Kidney capillary endothelial cell (primary cell): ENCODE measurements around the gene DPP10.
"Not testable (repeated sequence)": the region's sequence is repeated elsewhere in the genome, so short reads cannot be mapped to it uniquely, and the experiment has no call there.

Source experiments
- DNase-seq: peaks from one replicate; pipeline ENCODE4 v3.0.0-alpha.2; 2018; ENCODE audit warnings: low spot score

DPP10 gene

DNA sequence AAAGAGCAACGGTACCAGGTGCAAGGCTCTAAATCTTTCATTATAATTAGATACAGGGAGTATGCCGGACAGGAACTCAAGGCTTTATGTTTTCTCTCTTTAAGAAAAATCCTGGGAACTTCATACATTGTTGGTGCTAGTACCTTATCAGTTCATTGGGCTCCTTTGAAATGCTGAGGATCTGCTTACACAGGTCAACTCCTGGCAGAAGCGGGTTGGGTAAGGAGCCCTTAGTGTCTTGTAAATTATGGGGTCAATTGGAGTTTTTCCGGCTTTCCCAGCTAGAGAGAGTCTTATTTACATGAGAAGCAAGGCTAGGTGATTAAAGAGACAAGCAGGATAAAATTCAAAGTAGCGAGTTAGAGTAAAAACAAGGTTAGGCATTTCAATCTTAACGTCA is 998.3 kb downstream of the DPP10 start:
- not testable (repeated sequence) for DNase-seq

DNA sequence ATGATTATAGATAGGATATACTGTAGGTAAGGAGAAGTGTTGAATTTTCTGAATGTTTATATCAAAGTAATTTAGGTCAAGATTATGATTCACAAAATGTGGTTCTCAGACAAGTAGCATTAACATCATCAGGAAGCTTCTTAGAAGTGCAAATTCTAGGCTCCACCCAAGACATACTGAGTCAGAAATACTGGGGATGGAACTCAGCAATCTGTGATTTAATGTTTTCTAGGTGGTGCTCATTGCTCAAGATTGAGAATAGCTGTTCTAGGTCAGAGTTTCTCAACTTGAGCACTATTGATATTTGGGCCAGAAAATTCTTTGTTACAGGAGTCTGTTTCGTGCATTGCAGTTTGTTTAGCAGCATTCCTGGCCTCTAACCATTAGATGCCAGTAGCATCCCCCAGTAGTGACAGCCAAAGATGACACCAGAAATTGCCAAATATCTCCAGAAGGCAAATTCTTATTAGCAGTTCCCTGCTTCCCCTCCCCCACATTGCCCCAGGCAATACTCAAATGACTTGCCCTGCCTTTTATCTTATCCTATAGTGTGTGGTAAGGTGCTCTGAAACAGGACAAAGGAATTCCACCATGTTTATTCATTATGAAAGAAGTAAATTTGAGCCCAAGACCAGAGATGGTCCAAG is 1001.2 kb downstream of the DPP10 start:
- no peak for DNase-seq

DNA sequence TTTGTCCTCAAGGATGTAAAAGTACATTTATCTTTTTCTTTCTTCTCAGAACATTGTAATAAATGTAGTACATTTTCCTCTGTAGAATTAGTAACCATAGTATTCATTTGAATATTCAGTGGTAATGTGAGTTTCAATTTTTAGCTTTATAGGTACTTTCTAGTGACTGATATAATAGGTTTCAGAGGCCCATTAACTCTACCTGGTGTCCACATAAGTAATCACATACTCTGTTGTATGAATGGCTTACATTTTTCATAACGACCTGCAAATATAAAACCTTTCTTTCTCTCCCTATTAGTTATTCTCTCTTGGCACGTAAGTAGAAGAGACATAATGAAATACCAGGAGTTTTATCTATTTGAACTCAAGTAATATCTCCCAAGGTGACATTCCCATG is 1017.6 kb downstream of the DPP10 start:
- no peak for DNase-seq

DNA sequence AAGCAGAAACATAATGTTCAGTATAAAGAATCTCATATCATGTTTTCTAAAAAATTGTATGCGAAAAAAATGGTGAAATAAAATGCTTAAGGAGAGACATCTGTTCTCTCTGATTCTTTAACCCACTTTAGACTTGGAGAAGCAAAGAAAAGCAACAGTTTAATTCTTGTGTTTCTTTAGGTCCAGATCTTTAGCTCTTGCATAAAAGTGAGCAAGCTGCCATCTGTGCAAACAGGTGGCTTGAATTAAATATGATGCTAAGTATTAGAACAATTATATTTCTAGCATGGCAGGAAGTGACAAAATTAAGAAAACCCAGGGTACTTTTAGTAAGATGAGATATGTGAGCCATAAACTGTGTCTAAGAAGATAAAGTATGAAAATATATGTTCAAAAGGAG is 1038.3 kb downstream of the DPP10 start:
- no peak for DNase-seq

DNA sequence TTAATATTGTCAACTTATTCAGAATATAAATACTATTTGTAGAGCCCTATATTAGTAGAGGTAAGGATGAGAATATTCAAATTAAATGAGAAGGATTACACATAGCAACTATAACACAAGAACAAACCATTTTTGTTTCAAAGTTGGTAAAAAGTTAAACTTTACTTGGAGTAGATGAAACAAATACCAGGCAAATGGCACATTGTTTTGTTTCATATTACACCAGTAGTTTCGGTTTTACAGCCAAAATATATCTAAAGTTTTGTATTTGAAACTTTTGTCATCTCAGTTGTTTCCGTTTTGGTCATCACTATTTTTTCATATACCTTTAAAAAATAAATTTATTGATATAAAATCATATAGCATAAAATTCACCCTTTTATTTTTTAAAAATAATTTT is 1039.4 kb downstream of the DPP10 start:
- no peak for DNase-seq

DNA sequence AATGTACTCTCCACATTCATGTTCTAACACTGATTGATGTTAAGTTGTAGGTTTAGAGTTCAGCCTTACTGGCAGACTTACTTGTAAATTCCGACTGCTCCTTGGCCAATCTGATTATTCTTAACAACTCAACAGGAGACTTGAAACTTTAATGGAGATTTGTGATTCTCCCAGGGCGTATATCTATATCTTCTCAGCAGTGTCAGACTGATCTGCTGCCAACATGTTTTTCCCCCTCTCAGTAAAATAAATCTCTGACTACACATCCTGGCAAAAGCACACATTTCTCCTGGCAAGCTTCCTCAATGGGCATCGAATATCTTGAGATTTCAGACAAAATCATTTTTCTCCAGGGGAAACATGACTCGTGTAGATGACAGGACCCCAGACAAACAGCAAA is 1041.2 kb downstream of the DPP10 start:
- DNase-seq, result no peak

DNA sequence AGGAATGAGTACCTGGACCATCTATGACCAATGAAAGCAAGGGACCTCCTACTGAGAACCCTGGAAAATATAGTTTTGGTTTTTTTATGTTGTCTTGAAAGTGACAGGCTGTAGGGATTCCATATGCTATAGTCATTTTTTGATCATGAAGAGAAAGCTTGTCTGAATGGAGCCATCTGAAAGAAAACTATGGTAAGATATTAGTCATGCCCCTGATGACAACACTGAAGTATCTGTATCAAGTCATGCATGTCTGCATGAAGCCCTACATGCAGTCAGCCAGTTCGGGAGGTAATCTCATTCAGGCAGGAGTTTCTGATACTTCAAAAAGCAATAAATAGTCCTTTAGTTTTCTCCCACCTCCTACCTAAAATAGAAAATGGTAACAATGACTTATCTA is 1042.0 kb downstream of the DPP10 start:
- DNase-seq, result no peak

DNA sequence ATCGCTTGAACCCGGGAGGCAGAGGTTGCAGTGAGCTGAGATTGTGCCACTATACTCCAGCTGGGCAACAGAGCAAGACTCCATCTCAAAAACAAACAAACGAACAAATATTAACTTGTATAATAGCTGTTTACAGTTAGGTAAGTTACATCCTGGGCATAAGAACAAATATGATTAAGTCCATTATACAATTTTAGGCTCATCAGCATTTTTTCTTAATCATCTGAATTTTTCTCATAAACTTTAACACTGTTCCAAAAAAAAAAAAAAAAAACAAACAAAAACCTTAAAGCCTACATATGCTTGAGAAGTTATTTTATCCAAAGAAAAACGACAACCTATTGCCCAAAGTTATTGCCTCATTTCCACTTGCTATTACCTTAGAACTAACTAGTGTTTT is 1042.5 kb downstream of the DPP10 start:
- DNase-seq, result no peak

DNA sequence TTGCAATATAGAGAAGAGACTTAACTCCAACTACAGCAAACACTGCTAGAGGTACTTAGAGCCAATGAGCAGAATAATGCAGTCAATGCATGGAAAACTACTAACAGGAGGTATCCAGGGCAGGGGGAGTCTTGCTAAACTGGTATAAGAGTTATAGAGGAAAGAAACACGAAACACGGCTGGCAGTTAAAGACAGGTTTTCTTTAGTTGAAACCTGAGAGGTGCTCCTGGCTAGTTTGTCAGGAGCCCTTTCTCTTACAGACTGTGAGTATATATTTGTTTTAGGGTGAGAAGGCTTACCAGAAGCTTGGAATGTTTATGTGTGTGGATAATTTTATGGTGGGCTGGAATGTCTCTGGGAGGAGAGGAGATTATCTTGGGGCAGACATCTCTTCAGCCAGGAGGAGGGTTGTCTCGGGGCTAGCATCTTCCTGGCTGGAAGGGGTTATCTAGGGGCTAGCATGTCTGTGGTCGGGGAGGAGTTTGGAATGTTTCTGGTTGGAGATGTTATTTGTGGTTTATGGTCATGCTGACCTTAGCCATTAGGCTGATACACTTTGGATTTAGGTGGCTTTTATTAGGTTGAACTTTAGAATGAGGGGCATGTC is 1048.8 kb downstream of the DPP10 start:
- DNase-seq, result no peak

DNA sequence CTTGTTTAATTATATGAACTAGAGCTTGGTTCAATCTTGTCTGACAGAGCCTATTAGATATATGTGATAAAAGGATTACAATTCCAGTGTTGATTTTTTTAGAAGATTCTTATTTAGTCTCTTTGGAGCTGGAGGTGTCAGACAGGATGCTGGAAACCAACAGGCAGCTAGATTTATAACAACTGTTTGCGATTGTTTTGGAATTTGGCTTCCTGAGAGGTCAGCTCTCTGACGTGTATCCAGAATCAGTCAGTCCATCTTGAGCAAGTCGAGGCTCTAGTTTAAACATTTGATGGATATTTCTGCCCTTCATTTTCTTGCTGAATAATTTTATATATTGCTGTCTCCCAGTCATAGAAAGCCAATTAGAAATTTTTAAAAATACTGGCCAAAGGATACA is 1062.9 kb downstream of the DPP10 start:
- DNase-seq, result no peak

DNA sequence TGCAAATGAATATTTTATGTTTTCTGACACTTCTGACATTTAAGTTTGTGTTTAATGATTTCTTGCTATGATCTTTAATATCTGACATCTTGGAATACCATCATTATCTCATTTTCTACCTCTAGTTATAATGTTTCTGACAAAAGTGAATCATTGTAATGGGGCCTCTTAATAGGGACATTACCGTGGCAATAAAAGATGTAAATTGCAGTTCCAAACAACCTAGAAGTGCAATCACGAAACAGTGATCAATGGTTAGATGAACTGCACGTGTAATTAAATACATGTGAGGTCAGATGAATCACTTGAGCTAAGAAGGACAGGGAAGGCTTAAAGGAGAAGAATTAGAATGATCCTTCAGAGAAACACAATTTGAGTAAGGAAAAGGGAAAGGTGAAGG is 1078.3 kb downstream of the DPP10 start:
- DNase-seq, result no peak

DNA sequence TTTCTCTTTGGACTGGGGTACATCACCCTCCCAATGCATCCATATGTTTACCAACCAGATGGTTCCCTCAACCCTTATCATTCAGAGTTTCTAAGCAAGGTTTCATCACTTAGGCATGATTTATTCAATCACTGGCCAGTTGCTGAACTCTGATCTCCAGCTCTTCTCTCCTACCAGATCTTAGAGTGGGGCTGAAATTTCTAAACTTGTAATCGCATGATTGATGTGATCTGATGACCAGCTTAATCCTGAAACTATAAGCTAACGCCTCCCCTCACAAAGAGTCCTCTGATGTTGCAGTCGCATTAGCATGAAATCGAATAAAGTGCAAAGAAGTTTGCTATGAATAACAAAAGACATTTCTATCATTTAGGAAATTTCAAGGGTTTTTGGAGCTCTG is 1082.0 kb downstream of the DPP10 start:
- no peak for DNase-seq

DNA sequence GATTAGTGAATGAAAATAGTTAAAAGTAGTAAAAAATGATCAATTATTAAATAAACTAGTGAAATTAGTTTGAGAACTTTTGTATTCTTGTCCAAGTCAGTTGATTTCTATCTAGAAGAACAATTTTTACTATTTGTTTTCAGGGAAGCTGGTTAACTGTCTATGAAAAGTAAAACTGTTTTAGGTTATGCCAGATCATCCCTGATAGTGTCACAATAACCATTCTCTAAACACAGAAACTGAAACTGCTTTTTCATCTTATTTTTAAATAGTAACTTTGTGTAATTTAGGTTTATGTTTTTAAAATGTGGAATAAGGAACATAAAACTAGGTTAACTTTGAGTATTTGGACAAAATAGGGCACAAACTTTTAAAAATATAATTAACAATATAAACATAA is 1087.2 kb downstream of the DPP10 start:
- no peak for DNase-seq

DNA sequence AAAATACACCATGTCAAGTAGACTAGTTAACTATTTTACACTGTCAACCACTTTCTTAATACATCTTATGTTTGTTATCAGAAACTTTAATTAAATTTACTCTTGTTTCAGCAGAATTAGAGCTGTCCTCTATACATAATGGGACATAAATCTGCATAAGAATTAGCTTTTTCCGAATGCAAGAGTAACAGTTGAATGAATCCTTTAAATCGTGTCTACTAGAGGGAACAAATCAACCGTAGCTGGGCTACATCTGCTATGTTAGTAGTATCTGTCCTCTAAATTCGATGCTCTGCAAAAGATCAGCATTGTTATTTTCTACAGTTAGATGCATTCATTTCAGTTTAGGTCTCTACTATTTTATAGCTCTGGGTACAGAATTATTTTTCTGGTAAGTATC is 1090.6 kb downstream of the DPP10 start:
- DNase-seq, result no peak

DNA sequence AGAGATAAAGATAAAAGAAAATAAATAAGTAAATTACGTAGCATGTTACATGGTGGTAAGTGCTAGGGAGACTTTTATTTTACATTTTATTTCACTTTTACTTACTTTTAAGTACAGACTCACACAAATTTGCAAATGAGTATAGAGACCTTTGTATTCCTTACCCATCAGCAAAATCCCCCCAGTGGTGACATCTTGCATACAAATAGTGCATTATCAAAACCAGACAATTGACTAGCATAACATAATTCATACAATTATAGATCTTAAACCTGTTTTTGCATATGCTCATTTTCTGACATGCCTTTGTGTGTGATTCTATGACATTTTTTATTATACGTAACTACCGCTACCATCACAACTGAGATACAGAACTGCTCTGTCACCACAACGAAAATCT is 1099.4 kb downstream of the DPP10 start:
- DNase-seq, result no peak

DNA sequence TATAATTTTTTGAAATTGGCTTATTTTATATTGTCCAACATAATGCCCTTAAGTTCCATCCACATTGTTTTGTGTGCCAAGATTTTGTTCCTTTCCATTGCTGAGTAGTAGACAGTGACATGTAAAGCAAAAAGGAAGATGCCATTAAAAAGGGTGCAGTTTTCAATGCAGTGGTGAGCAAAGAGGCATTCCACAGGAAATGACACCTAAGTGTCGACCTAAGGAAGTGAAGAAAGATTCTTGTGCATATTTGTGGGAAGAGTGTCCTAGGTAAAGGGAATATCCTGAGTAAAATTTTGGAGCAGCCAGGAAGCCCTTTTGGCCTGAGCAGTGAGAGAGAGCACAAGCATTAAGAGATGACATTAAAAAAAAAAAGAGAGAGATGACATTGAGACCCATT is 1099.9 kb downstream of the DPP10 start:
- no peak for DNase-seq

DNA sequence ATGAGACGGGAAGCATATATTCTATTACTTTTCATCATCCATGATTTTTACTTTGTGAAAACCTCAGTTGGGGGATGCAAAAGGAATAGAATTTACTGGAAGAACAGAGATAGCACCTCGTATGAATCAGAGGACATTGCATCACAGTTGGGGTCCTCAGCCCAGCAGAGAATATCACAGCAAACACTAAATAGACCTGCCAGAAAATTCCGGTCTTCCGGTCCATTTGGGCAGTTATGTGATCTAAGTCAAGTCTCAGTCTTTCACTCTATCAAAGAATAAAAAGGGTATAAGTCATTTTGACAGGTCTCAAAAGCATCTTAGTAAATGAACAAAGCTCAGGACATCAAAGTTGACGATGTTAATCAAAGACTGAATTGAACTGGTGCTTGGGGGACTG is 1100.6 kb downstream of the DPP10 start:
- no peak for DNase-seq

DNA sequence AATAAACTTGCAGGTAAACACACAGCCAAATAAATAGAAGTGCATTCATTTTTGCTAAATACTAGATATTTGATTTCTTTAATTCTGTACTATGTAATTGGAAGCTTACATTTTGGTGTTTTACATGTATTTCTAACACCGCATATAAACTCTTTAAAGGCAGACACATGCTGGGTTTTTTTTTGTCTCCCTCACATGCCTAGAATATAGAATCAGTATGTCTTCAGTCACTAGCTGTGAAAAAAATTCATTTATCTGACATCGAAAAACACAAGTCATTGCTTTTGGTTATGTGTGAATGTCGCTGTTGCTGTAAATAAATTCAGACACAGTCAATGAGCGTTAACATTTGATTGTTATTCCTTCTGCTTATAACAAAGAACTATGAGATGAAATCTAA is 1101.0 kb downstream of the DPP10 start:
- no peak for DNase-seq

DNA sequence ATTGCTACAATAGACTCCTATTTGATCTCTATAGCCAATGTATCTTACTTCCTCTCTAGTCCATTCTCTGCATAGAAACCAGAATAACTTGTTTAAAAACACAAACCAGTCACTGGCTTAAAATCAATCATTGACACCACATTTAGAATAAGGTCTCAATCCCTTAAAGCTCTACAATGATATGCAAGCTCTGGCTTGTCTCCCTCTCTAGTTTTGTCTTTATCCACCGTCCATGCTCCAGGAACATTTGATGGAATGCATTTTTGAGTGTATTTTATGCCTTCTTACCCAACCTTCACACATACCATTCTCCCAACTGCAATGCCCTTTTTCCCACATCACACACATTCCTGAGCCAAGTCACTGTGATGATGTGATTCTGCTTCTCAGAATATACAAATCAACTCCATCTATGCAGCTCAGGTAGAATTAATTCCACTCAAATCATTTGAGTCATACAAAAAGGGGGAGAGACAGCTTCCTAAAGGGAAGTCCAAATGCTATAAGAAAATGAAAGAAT is 1107.2 kb downstream of the DPP10 start:
- no peak for DNase-seq

DNA sequence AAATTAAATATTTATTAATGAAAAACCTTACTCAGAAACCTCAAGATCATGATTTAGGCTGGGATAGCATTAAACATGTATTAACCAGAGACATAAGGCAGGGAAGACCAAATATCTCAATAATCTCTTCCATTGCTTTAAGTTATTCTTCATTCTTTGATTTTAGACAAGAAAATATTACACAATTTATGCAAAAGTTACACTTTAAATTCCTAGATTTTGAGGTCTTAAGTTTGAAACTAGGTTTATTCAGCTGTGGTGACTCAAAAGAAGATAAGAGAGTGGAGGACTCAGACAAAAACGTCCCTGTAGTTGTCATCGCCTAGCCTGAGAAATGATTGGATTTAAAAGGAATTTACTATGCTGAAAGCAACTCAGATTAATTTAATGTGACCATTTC is 1110.3 kb downstream of the DPP10 start:
- no peak for DNase-seq

DNA sequence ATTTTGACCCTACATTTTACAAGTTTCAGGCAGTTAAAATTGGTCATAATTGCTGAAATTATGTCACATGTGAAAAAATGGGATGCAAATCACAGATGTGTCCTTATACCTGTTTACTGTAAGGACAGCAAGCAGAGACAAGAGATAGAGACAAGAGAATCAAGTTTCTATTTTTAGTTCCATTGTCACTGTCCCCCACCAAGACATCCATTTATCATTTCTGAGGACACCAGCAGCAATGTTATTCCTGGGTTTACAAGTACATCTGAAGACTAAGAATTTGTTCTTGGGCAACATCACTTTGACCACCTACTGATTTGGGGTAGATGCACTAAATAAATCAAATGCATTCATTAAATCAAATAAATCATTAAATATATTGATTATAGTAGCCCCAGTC is 1111.7 kb downstream of the DPP10 start:
- no peak for DNase-seq

DNA sequence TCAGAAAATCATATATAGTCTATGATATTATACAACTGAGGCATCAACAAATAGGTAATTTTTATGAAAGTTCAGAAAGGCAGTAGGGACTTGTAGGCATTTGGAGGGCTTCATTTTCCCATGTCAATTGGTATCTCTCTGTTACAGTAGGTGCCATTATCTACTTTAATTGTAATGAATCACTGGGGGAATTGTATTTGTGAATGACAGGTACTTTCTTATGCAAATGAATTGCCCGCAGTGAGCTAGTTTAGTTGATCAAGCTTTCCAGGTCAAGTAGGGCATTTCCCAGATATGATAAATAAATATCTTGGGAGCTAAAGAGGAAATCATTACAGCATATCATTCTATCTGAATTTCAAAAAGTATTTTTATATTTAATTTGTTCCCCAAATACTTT is 1116.3 kb downstream of the DPP10 start:
- DNase-seq, result no peak

DNA sequence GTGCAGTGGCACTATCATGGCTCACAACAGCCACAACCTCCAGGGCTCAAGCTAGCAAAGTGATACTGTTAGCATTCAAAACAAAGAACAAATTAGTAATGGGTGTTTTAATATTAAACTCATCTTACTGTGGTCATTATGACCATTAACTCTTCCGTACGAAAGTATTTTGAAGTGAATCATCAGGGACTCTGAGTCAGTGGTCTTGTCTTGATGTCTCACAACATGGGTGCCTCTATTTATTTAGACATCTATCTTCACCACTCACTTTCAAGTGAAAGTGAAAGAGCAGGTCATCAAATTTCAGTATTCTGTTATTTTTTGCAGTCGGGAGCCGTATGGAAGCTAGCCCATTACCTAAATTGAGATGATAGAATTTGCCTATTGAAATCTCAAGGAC is 1118.2 kb downstream of the DPP10 start:
- DNase-seq, result no peak

DNA sequence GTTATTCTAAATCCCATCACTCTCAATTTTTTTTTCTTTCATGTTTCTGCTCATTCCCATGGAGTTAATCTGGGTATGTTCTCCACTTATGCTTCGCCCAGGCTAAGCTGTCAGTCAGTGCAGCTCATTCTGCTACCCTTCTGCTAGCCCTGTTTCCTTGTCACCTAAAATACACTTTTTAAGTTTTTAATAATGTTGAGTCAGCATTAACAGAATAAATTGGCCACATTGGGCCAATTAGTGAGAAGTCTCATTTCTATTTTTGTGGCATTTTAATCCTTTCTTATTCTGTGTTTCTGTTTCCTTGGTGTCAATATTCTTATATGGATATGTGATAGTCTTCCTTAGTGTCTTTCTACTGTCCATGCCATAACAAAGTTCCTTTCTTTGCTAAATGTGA is 1126.2 kb downstream of the DPP10 start:
- no peak for DNase-seq
